Stomach (tissue), 9 donors: ENCODE data around the gene MACC1. TPM values are rescaled to one million over a fixed set of nuclear protein-coding genes. Genes with fewer than 3 reads are reported as not detected.
A peak's percentile ranks its signal among the peaks of the same experiment; 100 is the strongest.
"Not testable (repeated sequence)": the region's sequence is repeated elsewhere in the genome, so short reads cannot be mapped to it uniquely, and the experiment has no call there.

Source experiments
- DNase-seq, 2 donors: peaks; one replicate each; pipeline versions ENCODE4 v3.0.0 to v3.0.0-alpha.2; 2013 to 2019
- H3K27ac ChIP-seq, 5 donors: fragments of 200-600 bp in 4 of 5; sonication (generic) in 4 of 5; one replicate each; pipeline ENCODE4 v1.5.1; 2013 to 2019; ENCODE audit warnings: mild to moderate bottlenecking in 1 of 5, moderate library complexity in 1 of 5
- H3K27me3 ChIP-seq, 3 donors: fragments of 200-600 bp; sonication (generic); one replicate each; pipeline ENCODE4 v1.5.1; 2017 to 2019; ENCODE audit warnings: mixed run types in 1 of 3
- H3K36me3 ChIP-seq, 4 donors: fragments of 200-600 bp; sonication (generic); 1 replicate in 3 of 4; 2 replicates in 1 of 4; pipeline ENCODE4 v1.5.1; 2016 to 2019
- H3K4me1 ChIP-seq, 4 donors: fragments of 200-600 bp; sonication (generic); one replicate each; pipeline ENCODE4 v1.5.1; 2016 to 2019
- H3K4me3 ChIP-seq, 4 donors: fragments of 200-600 bp; sonication (generic) in 3 of 4; one replicate each; pipeline ENCODE4 v1.5.1; 2016 to 2019; ENCODE audit warnings: mild to moderate bottlenecking in 1 of 4
- H3K9me3 ChIP-seq, 4 donors: fragments of 200-600 bp; sonication (generic); one replicate each; pipeline ENCODE4 v1.5.1; 2016 to 2019
- CTCF ChIP-seq, 7 experiments: fragments of 450-650 bp in 4 of 7; fragments of 200-600 bp in 3 of 7; sonication (generic) in 3 of 7; IDR thresholded peaks; one replicate each; pipeline ENCODE4 v1.5.1; 2016 to 2019; ENCODE audit warnings: antibody characterized with exemption in 7 of 7, control low read depth in 2 of 7, mild to moderate bottlenecking in 1 of 7
- EP300 ChIP-seq: sonication (generic); formaldehyde crosslinking; IDR thresholded peaks from one replicate; pipeline ENCODE4 v1.6.1; 2017; ENCODE audit warnings: antibody characterized with exemption
- POLR2A ChIP-seq, 4 donors: fragments of 450-650 bp; IDR thresholded peaks; one replicate each; pipeline ENCODE4 v1.6.1; 2016; ENCODE audit warnings: antibody characterized with exemption in 4 of 4, control low read depth in 2 of 4, mild to moderate bottlenecking in 1 of 4, moderate library complexity in 1 of 4
- POLR2AphosphoS5 ChIP-seq, 3 donors: sonication (generic); formaldehyde crosslinking; IDR thresholded peaks; one replicate each; pipeline ENCODE4 v1.6.1; 2016; ENCODE audit warnings: antibody characterized with exemption in 3 of 3
- WGBS, 5 donors: extraction: QIAGEN DNeasy Blood & Tissue Kit in 3 of 5; methylation state at CpG; one replicate each; pipeline versions ENCODE4 v1.1.5 to v1.1.7; 2013 to 2018; 5-methylcytosine and 5-hydroxymethylcytosine counted together
- intact Hi-C: fragments of 100-400 bp; cut with DNase I; formaldehyde crosslinking; loops from one replicate; pipeline ENCODE4 v1.15.1; 2023; ENCODE audit warnings: low total_unique reads
- polyA plus RNA-seq, 3 donors: library from polyadenylated mRNA; stranded (reverse); fragments of 200-250 nt; gene quantifications; one replicate each; pipeline ENCODE4 v1.2.3, GENCODE V29; 2013
- total RNA-seq, 5 donors: library from RNA; depleted of rRNA; stranded (reverse); fragments of >200 nt; gene quantifications; one replicate each; pipeline versions ENCODE4 v1.1.0 to v1.2.3, GENCODE V29; 2014 to 2016
- donor health status: healthy with polysubstance abuse.
- donor health status: Bipolar disorder and iron deficiency.
- donor health status: healthy.

Gene MACC1
- total and polyA plus RNA-seq, 8 donors, result 0.76 to 41.7 (median 2.2) TPM; not detected in 1

DNA sequence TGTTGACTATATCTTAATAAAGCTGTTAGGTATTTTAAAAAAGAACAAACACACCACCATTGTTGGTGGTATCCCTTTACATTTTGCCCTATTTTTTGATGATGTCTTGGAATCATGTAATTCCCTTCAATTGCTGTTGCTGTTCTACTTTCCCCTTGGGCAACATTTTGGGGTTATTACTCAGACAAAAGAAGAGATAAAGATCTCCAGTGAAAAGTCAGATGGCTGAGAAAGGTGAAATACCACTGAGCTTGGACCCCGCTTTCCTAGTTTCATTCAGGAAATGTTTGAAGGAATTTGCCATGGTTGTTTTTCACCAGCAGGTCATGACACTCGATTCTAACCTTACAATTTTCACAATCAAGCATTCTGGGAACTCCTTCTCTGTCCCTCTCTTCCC, 84.6 kb downstream of the MACC1 start:
- Histone ChIP-seq H3K27ac (no peak overlapping the region), H3K36me3 (no peaks in the 10 kb centered on the region), H3K27me3 (no peaks in the 10 kb centered on the region), H3K9me3 (no peaks in the 10 kb centered on the region), H3K4me1 (peaks cover 0 to 19% (median 0%) of the 10 kb centered on the region in 4 donors), H3K4me3 (no peak overlapping the region)
- intact Hi-C loops, result no loop called here
- no peak for DNase-seq
- no peak for TF ChIP-seq POLR2A (IDR thresholded peaks at IDR 0.05)
- TF ChIP-seq POLR2AphosphoS5 (IDR thresholded peaks at IDR 0.05), result no peak
- no peak for TF ChIP-seq CTCF (IDR thresholded peaks at IDR 0.05)
- no peak for TF ChIP-seq EP300
- 73 to 92% (median 90%) methylated on average over 2 of the region's 2 CpGs for WGBS, 5 donors

GRCh38 chr7:20131776-20132175, 85.4 kb downstream of the MACC1 start:
- Histone ChIP-seq H3K9me3 (no peaks in the 10 kb centered on the region), H3K27ac (no peak overlapping the region), H3K4me1 (peaks cover 0 to 19% (median 0%) of the 10 kb centered on the region in 4 donors), H3K27me3 (no peaks in the 10 kb centered on the region), H3K4me3 (no peak overlapping the region), H3K36me3 (no peaks in the 10 kb centered on the region)
- TF ChIP-seq EP300 (no peak), POLR2A (IDR thresholded peaks at IDR 0.05) (no peak), CTCF (IDR thresholded peaks at IDR 0.05) (no peak), POLR2AphosphoS5 (IDR thresholded peaks at IDR 0.05) (no peak)
- DNase-seq, result no peak
- WGBS, 5 donors, result 72 to 83% (median 79%) methylated on average over 4 of the region's 4 CpGs
- intact Hi-C loops, result no loop called here

- no peak overlapping the region for H3K4me3 ChIP-seq
- intact Hi-C loops, result no loop called here
- H3K36me3 ChIP-seq, result no peaks in the 10 kb centered on the region
- DNase-seq, result no peak
- peak overlapping the region in 1 of 5 donors; percentile 40 for H3K27ac ChIP-seq
- peaks cover 0 to 19% (median 0%) of the 10 kb centered on the region in 4 donors for H3K4me1 ChIP-seq
- H3K27me3 ChIP-seq, result no peaks in the 10 kb centered on the region
- TF ChIP-seq EP300 (no peak), POLR2A (IDR thresholded peaks at IDR 0.05) (no peak), CTCF (IDR thresholded peaks at IDR 0.05) (no peak), POLR2AphosphoS5 (IDR thresholded peaks at IDR 0.05) (no peak)
- H3K9me3 ChIP-seq, result no peaks in the 10 kb centered on the region
Measured at GRCh38 chr7:20129920-20130319, 87.3 kb downstream of the MACC1 start.

DNA sequence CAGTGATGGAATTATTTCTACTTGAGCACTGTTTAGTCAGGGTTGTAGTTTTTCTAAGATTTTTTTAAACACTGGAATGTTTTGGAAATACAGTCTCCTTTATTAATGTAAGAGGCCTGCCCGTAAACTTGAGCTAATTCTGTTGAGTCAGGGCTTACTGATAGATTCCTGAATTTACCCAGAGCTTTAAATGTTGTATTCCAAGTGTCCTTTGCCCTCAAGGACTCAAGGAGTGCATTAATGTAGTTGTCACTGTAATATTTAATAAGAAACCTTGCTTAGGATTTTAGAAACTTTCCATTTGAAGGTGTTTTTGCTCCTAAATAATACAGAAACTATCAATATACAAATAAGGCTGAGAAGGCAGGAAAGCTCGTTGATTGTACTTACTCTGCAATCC, 89.2 kb downstream of the MACC1 start:
- intact Hi-C loops, result no loop called here
- no peak for TF ChIP-seq EP300
- TF ChIP-seq POLR2AphosphoS5 (IDR thresholded peaks at IDR 0.05), result no peak
- TF ChIP-seq POLR2A (IDR thresholded peaks at IDR 0.05), result no peak
- no peak for TF ChIP-seq CTCF (IDR thresholded peaks at IDR 0.05)
- Histone ChIP-seq H3K27me3 (no peaks in the 10 kb centered on the region), H3K4me3 (no peak overlapping the region), H3K27ac (peak overlapping the region in 1 of 5 donors; percentile 2), H3K36me3 (no peaks in the 10 kb centered on the region), H3K4me1 (peaks cover 0 to 19% (median 0%) of the 10 kb centered on the region in 4 donors), H3K9me3 (no peaks in the 10 kb centered on the region)
- WGBS, 5 donors, result 47 to 63% (median 51%) methylated on average over 2 of the region's 2 CpGs
- DNase-seq, result no peak

- H3K9me3 ChIP-seq, DNase-seq, H3K4me3 ChIP-seq, H3K36me3 ChIP-seq, intact Hi-C loops, H3K27me3 ChIP-seq, H3K27ac ChIP-seq: not testable (repeated sequence)
- peaks cover 0 to 19% (median 0%) of the 10 kb centered on the region in 4 donors for H3K4me1 ChIP-seq
- WGBS, 5 donors, result 69 to 79% (median 73%) methylated on average over 4 of the region's 4 CpGs
Measured at GRCh38 chr7:20126060-20126459, 91.1 kb downstream of the MACC1 start.

DNA sequence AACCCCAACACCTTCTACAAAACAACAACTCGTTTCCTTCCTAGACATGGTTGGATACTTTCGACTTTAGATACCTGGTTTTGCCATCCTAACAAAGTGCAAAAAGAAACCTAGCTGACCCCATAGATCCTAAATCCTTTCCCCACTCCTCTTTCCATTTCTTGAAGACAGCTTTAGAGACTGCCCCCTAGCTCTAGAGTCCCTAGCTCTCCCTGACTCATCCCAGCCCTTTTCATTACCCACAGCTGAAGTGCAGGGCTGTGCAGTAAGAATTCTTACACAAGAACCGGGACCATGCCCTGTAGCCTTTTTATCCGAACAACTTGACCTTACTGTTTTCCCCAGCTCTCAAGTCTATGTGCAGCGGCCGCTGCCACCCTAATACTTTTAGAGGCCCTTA, 93.1 kb downstream of the MACC1 start:
- H3K27ac ChIP-seq, H3K9me3 ChIP-seq, H3K36me3 ChIP-seq, DNase-seq, H3K27me3 ChIP-seq, H3K4me3 ChIP-seq, intact Hi-C loops: not testable (repeated sequence)
- 91 to 95% (median 94%) methylated on average over 6 of the region's 6 CpGs for WGBS, 5 donors
- peaks cover 0 to 14% (median 0%) of the 10 kb centered on the region in 4 donors for H3K4me1 ChIP-seq

GRCh38 chr7:20122653-20123316, 94.4 kb downstream of the MACC1 start:
- intact Hi-C loops, H3K9me3 ChIP-seq, H3K4me1 ChIP-seq, H3K4me3 ChIP-seq, H3K36me3 ChIP-seq, DNase-seq, H3K27ac ChIP-seq, H3K27me3 ChIP-seq: not testable (repeated sequence)
- WGBS, 5 donors, result 84 to 93% (median 85%) methylated on average over 16 of the region's 16 CpGs
